ENCODE data around the gene USHBP1.
"Not testable (repeated sequence)": the region's sequence is repeated elsewhere in the genome, so short reads cannot be mapped to it uniquely, and the experiment has no call there.

USHBP1 gene

DNA sequence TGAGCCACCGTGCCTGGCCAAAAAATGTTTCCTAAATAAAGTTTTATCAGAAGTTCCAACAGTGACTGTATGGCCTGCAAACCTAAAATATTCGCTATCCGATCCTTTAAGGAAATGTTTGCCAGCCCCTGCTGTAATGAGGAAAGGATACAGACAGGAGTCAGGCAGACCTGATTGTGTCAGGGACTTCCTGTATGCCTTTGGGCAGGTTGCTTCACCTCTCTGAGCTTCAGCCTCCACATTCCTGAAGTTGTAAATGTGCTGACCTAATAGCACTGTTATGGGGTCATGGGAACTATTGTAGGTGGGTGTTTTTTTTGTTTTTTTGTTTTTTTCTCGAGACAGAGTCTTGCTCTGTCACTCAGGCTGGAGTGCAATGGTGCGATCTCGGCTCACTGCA is 32.4 kb upstream of the USHBP1 start:
- Histone ChIP-seq H3K18ac (ENCODE audit: low read length) (no peak overlapping the region), H4K8ac (ENCODE audit: low read depth, low read length) (no peak overlapping the region), H2BK5ac (ENCODE audit: low read length) (no peak overlapping the region), H4K5ac (ENCODE audit: low read length) (no peak overlapping the region), H3K4me2 (ENCODE audit: low read length) (no peak overlapping the region), H2BK15ac (replicated peaks; ENCODE audit: low read depth) (no peak overlapping the region), H2AK5ac (ENCODE audit: low read length) (no peak overlapping the region), H3K23ac (ENCODE audit: low read length) (no peak overlapping the region), H3K27me3 (ENCODE audit: insufficient read depth, low read length, poor library complexity) (no peaks in the 10 kb centered on the region), H3K4ac (ENCODE audit: low read depth, low read length) (no peak overlapping the region), H3K79me1 (ENCODE audit: low read length) (no peaks in the 10 kb centered on the region), H3K9ac (ENCODE audit: low read length) (no peak overlapping the region), H2BK120ac (ENCODE audit: low read depth, low read length) (no peak overlapping the region), H3K36me3 (ENCODE audit: control insufficient read depth, insufficient read depth, low read length) (peaks cover 2% of the 10 kb centered on the region), H3K4me3 (ENCODE audit: low read length) (no peak overlapping the region), H3K27ac (ENCODE audit: low read depth, low read length) (no peak overlapping the region), H3K56ac (ENCODE audit: low read length) (no peak overlapping the region), H3K79me2 (ENCODE audit: control insufficient read depth, insufficient read depth, low read length) (peaks cover 1% of the 10 kb centered on the region), H3K4me1 (ENCODE audit: control insufficient read depth, low read depth, low read length) (no peaks in the 10 kb centered on the region)
- DNase-seq, result peak; percentile 95
- WGBS (ENCODE audit: extremely low coverage, insufficient coverage, low lambda C conversion rate), result no CpG with 5 or more reads among the region's 6 CpGs

DNA sequence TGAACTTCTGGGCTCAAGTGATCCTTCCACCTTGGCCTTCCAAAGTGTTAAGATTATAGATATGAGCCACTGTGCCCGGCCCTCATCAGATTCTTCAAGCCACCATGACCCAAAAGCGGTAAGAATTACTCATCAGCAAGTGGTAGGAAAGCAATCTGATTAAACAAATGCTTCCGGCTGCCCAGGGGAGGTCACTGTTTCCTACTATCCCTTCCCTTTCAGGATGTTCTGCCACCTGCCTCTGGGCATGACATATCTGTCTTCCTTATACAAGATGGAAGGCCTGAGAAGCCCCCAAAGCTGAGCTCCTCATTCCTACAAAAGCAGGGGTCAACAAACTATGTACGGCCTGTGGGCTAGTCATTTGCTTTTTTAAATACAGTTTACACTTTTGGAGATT is 31.7 kb upstream of the USHBP1 start:
- peak; percentile 74 for DNase-seq
- no peak overlapping the region for H3K56ac ChIP-seq (ENCODE audit: low read length)
- H2AK5ac ChIP-seq (ENCODE audit: low read length), result no peak overlapping the region

GRCh38 chr19:17295551-17295950 is 31.0 kb upstream of the USHBP1 start:
- not testable (repeated sequence) for H3K79me2 ChIP-seq (ENCODE audit: control insufficient read depth, insufficient read depth, low read length); H2AK5ac ChIP-seq (ENCODE audit: low read length); H3K27me3 ChIP-seq (ENCODE audit: insufficient read depth, low read length, poor library complexity); H4K5ac ChIP-seq (ENCODE audit: low read length); H3K79me1 ChIP-seq (ENCODE audit: low read length); H3K18ac ChIP-seq (ENCODE audit: low read length); H3K4me1 ChIP-seq (ENCODE audit: control insufficient read depth, low read depth, low read length); H4K8ac ChIP-seq (ENCODE audit: low read depth, low read length); H3K36me3 ChIP-seq (ENCODE audit: control insufficient read depth, insufficient read depth, low read length); H3K9ac ChIP-seq (ENCODE audit: low read length); H3K4me2 ChIP-seq (ENCODE audit: low read length); H2BK15ac ChIP-seq (replicated peaks; ENCODE audit: low read depth); H2BK120ac ChIP-seq (ENCODE audit: low read depth, low read length); H3K27ac ChIP-seq (ENCODE audit: low read depth, low read length); H3K23ac ChIP-seq (ENCODE audit: low read length); H3K56ac ChIP-seq (ENCODE audit: low read length); DNase-seq; H3K4ac ChIP-seq (ENCODE audit: low read depth, low read length); H2BK5ac ChIP-seq (ENCODE audit: low read length); H3K4me3 ChIP-seq (ENCODE audit: low read length)
- WGBS (ENCODE audit: extremely low coverage, insufficient coverage, low lambda C conversion rate), result no CpG with 5 or more reads among the region's 6 CpGs

More for the DNA sequence above, 31.7 kb upstream of the USHBP1 start:
- Histone ChIP-seq H3K18ac (ENCODE audit: low read length) (no peak overlapping the region), H3K27me3 (ENCODE audit: insufficient read depth, low read length, poor library complexity) (no peaks in the 10 kb centered on the region), H4K5ac (ENCODE audit: low read length) (no peak overlapping the region), H3K4me3 (ENCODE audit: low read length) (no peak overlapping the region), H3K9ac (ENCODE audit: low read length) (no peak overlapping the region), H2BK120ac (ENCODE audit: low read depth, low read length) (no peak overlapping the region), H3K4ac (ENCODE audit: low read depth, low read length) (no peak overlapping the region), H2BK15ac (replicated peaks; ENCODE audit: low read depth) (no peak overlapping the region), H2BK5ac (ENCODE audit: low read length) (no peak overlapping the region), H3K79me1 (ENCODE audit: low read length) (no peaks in the 10 kb centered on the region), H3K4me2 (ENCODE audit: low read length) (no peak overlapping the region), H4K8ac (ENCODE audit: low read depth, low read length) (no peak overlapping the region), H3K27ac (ENCODE audit: low read depth, low read length) (no peak overlapping the region), H3K4me1 (ENCODE audit: control insufficient read depth, low read depth, low read length) (no peaks in the 10 kb centered on the region), H3K36me3 (ENCODE audit: control insufficient read depth, insufficient read depth, low read length) (peaks cover 2% of the 10 kb centered on the region), H3K79me2 (ENCODE audit: control insufficient read depth, insufficient read depth, low read length) (peaks cover 1% of the 10 kb centered on the region), H3K23ac (ENCODE audit: low read length) (no peak overlapping the region)
- WGBS (ENCODE audit: extremely low coverage, insufficient coverage, low lambda C conversion rate), result no CpG with 5 or more reads among the region's 4 CpGs

- Histone ChIP-seq H3K4me3 (ENCODE audit: low read length) (no peak overlapping the region), H3K79me2 (ENCODE audit: control insufficient read depth, insufficient read depth, low read length) (peaks cover 1% of the 10 kb centered on the region), H3K18ac (ENCODE audit: low read length) (no peak overlapping the region), H3K9ac (ENCODE audit: low read length) (no peak overlapping the region), H3K4me2 (ENCODE audit: low read length) (no peak overlapping the region), H3K4me1 (ENCODE audit: control insufficient read depth, low read depth, low read length) (no peaks in the 10 kb centered on the region), H2BK5ac (ENCODE audit: low read length) (no peak overlapping the region), H3K27me3 (ENCODE audit: insufficient read depth, low read length, poor library complexity) (no peaks in the 10 kb centered on the region), H3K56ac (ENCODE audit: low read length) (no peak overlapping the region), H2BK120ac (ENCODE audit: low read depth, low read length) (no peak overlapping the region), H2BK15ac (replicated peaks; ENCODE audit: low read depth) (no peak overlapping the region), H2AK5ac (ENCODE audit: low read length) (no peak overlapping the region), H3K36me3 (ENCODE audit: control insufficient read depth, insufficient read depth, low read length) (peaks cover 2% of the 10 kb centered on the region), H4K8ac (ENCODE audit: low read depth, low read length) (no peak overlapping the region), H3K27ac (ENCODE audit: low read depth, low read length) (no peak overlapping the region), H3K4ac (ENCODE audit: low read depth, low read length) (no peak overlapping the region), H3K79me1 (ENCODE audit: low read length) (no peaks in the 10 kb centered on the region), H3K23ac (ENCODE audit: low read length) (no peak overlapping the region), H4K5ac (ENCODE audit: low read length) (no peak overlapping the region)
- WGBS (ENCODE audit: extremely low coverage, insufficient coverage, low lambda C conversion rate), result no CpG with 5 or more reads among the region's 48 CpGs
- DNase-seq, result peak; percentile 77
Observed at GRCh38 chr19:17294051-17294891, 29.7 kb upstream of the USHBP1 start.

DNA sequence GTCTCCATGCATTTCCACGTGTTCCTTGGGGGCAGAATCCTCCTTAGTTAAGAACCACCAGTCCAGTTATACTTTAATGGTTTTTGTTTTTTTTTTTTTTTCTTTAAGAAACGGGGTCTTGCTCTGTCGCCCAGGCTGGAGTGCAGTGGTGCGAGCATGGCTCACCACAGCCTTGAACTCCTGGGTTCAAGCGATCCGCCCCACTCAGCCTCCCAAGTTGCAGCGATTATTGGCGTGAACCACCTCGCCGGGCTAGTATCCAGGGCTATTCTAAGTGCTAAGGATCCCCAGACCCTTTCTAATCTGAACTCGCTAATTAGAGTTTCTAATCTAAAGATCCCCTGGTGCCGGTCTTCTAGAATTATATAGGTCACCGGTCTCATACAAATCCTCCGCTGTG is 29.1 kb upstream of the USHBP1 start:
- Histone ChIP-seq H3K4me2 (ENCODE audit: low read length) (no peak overlapping the region), H2BK5ac (ENCODE audit: low read length) (no peak overlapping the region), H3K79me2 (ENCODE audit: control insufficient read depth, insufficient read depth, low read length) (peaks cover 1% of the 10 kb centered on the region), H3K79me1 (ENCODE audit: low read length) (no peaks in the 10 kb centered on the region), H3K27me3 (ENCODE audit: insufficient read depth, low read length, poor library complexity) (no peaks in the 10 kb centered on the region), H2AK5ac (ENCODE audit: low read length) (no peak overlapping the region), H2BK15ac (replicated peaks; ENCODE audit: low read depth) (no peak overlapping the region), H4K5ac (ENCODE audit: low read length) (no peak overlapping the region), H3K4me1 (ENCODE audit: control insufficient read depth, low read depth, low read length) (no peaks in the 10 kb centered on the region), H3K18ac (ENCODE audit: low read length) (no peak overlapping the region), H3K9ac (ENCODE audit: low read length) (no peak overlapping the region), H4K8ac (ENCODE audit: low read depth, low read length) (no peak overlapping the region), H3K56ac (ENCODE audit: low read length) (no peak overlapping the region), H3K23ac (ENCODE audit: low read length) (no peak overlapping the region), H3K27ac (ENCODE audit: low read depth, low read length) (no peak overlapping the region), H3K36me3 (ENCODE audit: control insufficient read depth, insufficient read depth, low read length) (peaks cover 2% of the 10 kb centered on the region), H3K4ac (ENCODE audit: low read depth, low read length) (no peak overlapping the region), H3K4me3 (ENCODE audit: low read length) (no peak overlapping the region), H2BK120ac (ENCODE audit: low read depth, low read length) (no peak overlapping the region)
- WGBS (ENCODE audit: extremely low coverage, insufficient coverage, low lambda C conversion rate), result no CpG with 5 or more reads among the region's 14 CpGs
- no peak for DNase-seq

All from mesendoderm (in vitro differentiated cells).